Measurements from ENCODE around the gene OGFR. TPM values are rescaled to one million over a fixed set of nuclear protein-coding genes. Genes with fewer than 3 reads are reported as not detected.

Gene OGFR
- total RNA-seq, 1 experiment from 2014 or later, result 73.6 TPM

- TF ChIP-seq ZBTB33 (IDR thresholded peaks at IDR 0.05; ENCODE audit: extremely low read depth, insufficient replicate concordance, low read length) (no peak), EZH2phosphoT487 (IDR thresholded peaks at IDR 0.05; ENCODE audit: borderline replicate concordance) (no peak), YY1 (IDR thresholded peaks at IDR 0.05; ENCODE audit: extremely low read depth, insufficient replicate concordance, low read depth, low read length) (no peak), RAD21 (IDR thresholded peaks at IDR 0.05; ENCODE audit: low read depth) (no peak), POLR2A (IDR thresholded peaks at IDR 0.05; ENCODE audit: borderline replicate concordance, extremely low read depth, insufficient read depth, insufficient read length) (no peak), MAX (IDR thresholded peaks at IDR 0.05) (no peak), CTCF (IDR thresholded peaks at IDR 0.05 in 2 of 3, conservative IDR thresholded peaks at IDR 0.05 in 1 of 3; ENCODE audit: borderline replicate concordance in 1 of 3, insufficient read depth in 1 of 3, low read depth in 2 of 3, low read length in 2 of 3) (no peak), TCF7L2 (IDR thresholded peaks at IDR 0.05; ENCODE audit: borderline replicate concordance, extremely low read depth, insufficient read depth, insufficient read length) (no peak)
These were observed 30.6 kb upstream of the OGFR start (continued) for GRCh38 chr20:62773845-62774714.

Data from HCT116 (cell line).